NCI-H446 (cell line): ENCODE data around the gene MARCHF11.

Experiments used
- DNase-seq, 2 experiments: peaks; one replicate each; lab custom pipeline; 2025; lab: John Stamatoyannopoulos, UW

The MARCHF11 gene

GRCh38 chr5:16134204-16134603 lies 45.4 kb downstream of the MARCHF11 start:
- DNase-seq = no peak

- no peak for DNase-seq
Measured at GRCh38 chr5:16131878-16132277, 47.7 kb downstream of the MARCHF11 start.

- DNase-seq = no peak
Measured at GRCh38 chr5:16128944-16129343, 50.6 kb downstream of the MARCHF11 start.

- DNase-seq = no peak
Measured at GRCh38 chr5:16127865-16128544, 51.6 kb downstream of the MARCHF11 start.

GRCh38 chr5:16120579-16120978 lies 59.0 kb downstream of the MARCHF11 start:
- no peak for DNase-seq

GRCh38 chr5:16119790-16120189 lies 59.8 kb downstream of the MARCHF11 start:
- no peak for DNase-seq

- DNase-seq = no peak
Measured at GRCh38 chr5:16115140-16115539, 64.5 kb downstream of the MARCHF11 start.

GRCh38 chr5:16108418-16108817 lies 71.2 kb downstream of the MARCHF11 start:
- no peak for DNase-seq

GRCh38 chr5:16104961-16105360 lies 74.6 kb downstream of the MARCHF11 start:
- no peak for DNase-seq

GRCh38 chr5:16095612-16096011 lies 84.0 kb downstream of the MARCHF11 start:
- DNase-seq = no peak

GRCh38 chr5:16090270-16090669 lies 89.3 kb downstream of the MARCHF11 start:
- DNase-seq = no peak

GRCh38 chr5:16082982-16083381 lies 96.6 kb downstream of the MARCHF11 start:
- no peak for DNase-seq

- DNase-seq = no peak
Measured at GRCh38 chr5:16082053-16082452, 97.5 kb downstream of the MARCHF11 start.

- DNase-seq = no peak
Measured at GRCh38 chr5:16081376-16081955, 98.1 kb downstream of the MARCHF11 start.

GRCh38 chr5:16076657-16077056 lies 102.9 kb downstream of the MARCHF11 start:
- no peak for DNase-seq

GRCh38 chr5:16074358-16074757 lies 105.2 kb downstream of the MARCHF11 start:
- DNase-seq = no peak

- no peak for DNase-seq
Measured at GRCh38 chr5:16072616-16073015, 107.0 kb downstream of the MARCHF11 start.

GRCh38 chr5:16067415-16067814 lies 112.2 kb downstream of the MARCHF11 start:
- no peak for DNase-seq

GRCh38 chr5:16066810-16067209 lies 112.8 kb downstream of the MARCHF11 start:
- DNase-seq = no peak

GRCh38 chr5:16066320-16066719 lies 113.3 kb downstream of the MARCHF11 start:
- no peak for DNase-seq

GRCh38 chr5:16065831-16066230 lies 113.8 kb downstream of the MARCHF11 start:
- DNase-seq = no peak

GRCh38 chr5:16064135-16064893 lies 115.3 kb downstream of the MARCHF11 start:
- no peak for DNase-seq

GRCh38 chr5:16061163-16061562 lies 118.4 kb downstream of the MARCHF11 start:
- DNase-seq = no peak
